COLO668 (cell line): ENCODE results near the gene SWAP70.
"Not testable (repeated sequence)": the region's sequence is repeated elsewhere in the genome, so short reads cannot be mapped to it uniquely, and the experiment has no call there.

Experiments
- DNase-seq: peaks from one replicate; lab custom pipeline; 2025; ENCODE audit not compliant: unreplicated experiment; lab: John Stamatoyannopoulos, UW

The SWAP70 gene

GRCh38 chr11:9689721-9690120 is 25.8 kb downstream of the SWAP70 start:
- no peak for DNase-seq

GRCh38 chr11:9691865-9692264 is 28.0 kb downstream of the SWAP70 start:
- no peak for DNase-seq

- no peak for DNase-seq
Measured at GRCh38 chr11:9692691-9693090, 28.8 kb downstream of the SWAP70 start.

GRCh38 chr11:9693801-9694553 is 30.1 kb downstream of the SWAP70 start:
- DNase-seq: no peak

GRCh38 chr11:9695228-9695627 is 31.4 kb downstream of the SWAP70 start:
- DNase-seq: not testable (repeated sequence)

- no peak for DNase-seq
Measured at GRCh38 chr11:9697766-9698165, 33.9 kb downstream of the SWAP70 start.

GRCh38 chr11:9700105-9700801 is 36.4 kb downstream of the SWAP70 start:
- DNase-seq: no peak

- DNase-seq: no peak
Measured at GRCh38 chr11:9701799-9702198, 37.9 kb downstream of the SWAP70 start.

GRCh38 chr11:9703280-9703679 is 39.4 kb downstream of the SWAP70 start:
- no peak for DNase-seq

GRCh38 chr11:9704037-9704436 is 40.2 kb downstream of the SWAP70 start:
- no peak for DNase-seq

GRCh38 chr11:9704620-9705019 is 40.7 kb downstream of the SWAP70 start:
- DNase-seq: no peak

GRCh38 chr11:9705361-9705760 is 41.5 kb downstream of the SWAP70 start:
- DNase-seq: not testable (repeated sequence)

- DNase-seq: no peak
Measured at GRCh38 chr11:9708544-9708943, 44.7 kb downstream of the SWAP70 start.

GRCh38 chr11:9710223-9710622 is 46.3 kb downstream of the SWAP70 start:
- DNase-seq: no peak

GRCh38 chr11:9710852-9711251 is 47.0 kb downstream of the SWAP70 start:
- DNase-seq: no peak

- no peak for DNase-seq
Measured at GRCh38 chr11:9711454-9712307, 47.8 kb downstream of the SWAP70 start.

GRCh38 chr11:9714272-9714940 is 50.5 kb downstream of the SWAP70 start:
- no peak for DNase-seq

- DNase-seq: no peak
Measured at GRCh38 chr11:9716275-9717039, 52.6 kb downstream of the SWAP70 start.

- no peak for DNase-seq
Measured at GRCh38 chr11:9717040-9717357, 53.1 kb downstream of the SWAP70 start.

GRCh38 chr11:9717719-9718118 is 53.8 kb downstream of the SWAP70 start:
- DNase-seq: no peak

GRCh38 chr11:9718147-9718546 is 54.3 kb downstream of the SWAP70 start:
- DNase-seq: no peak
